ENCODE results near the gene TMPRSS12. TPM values are rescaled to one million over a fixed set of nuclear protein-coding genes. Genes with fewer than 3 reads are reported as not detected.

The TMPRSS12 gene
- total and polyA plus RNA-seq, 2 of the 13 experiments (the other 11 are each of a cell fraction or from before 2014, with no cell fraction given), result not detected

DNA sequence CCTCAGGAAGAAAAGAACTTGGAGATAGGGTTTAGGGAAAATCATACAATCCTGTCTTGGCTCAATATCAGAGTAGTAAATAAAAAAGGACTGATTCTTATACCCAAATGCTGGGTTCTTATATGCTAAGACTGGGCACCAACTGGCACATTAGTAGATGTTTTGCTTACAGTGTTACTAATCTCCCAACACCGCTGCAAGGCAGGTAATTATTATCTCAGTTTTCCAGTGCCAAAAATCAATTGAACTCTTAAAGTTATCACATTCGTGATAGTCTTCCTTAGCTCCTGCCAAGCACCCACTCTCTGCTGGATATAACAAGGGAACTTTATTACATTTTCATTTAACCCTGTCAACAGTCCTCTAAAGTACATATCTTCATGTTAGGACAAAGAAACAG lies 84.6 kb downstream of the TMPRSS12 start (continued):
- TF ChIP-seq KLF16 (CRISPR knock-in tag; IDR thresholded peaks at IDR 0.05), result 0 out of 4 replicates have a peak, but pooled peaks of 1 of the 2 experiments have one; percentile 7
- TF ChIP-seq FLYWCH1 (CRISPR knock-in tag; IDR thresholded peaks at IDR 0.05), result no peak
- no peak for TF ChIP-seq PBX2 (CRISPR knock-in tag; IDR thresholded peaks at IDR 0.05)
- no peak for TF ChIP-seq ZBTB25 (CRISPR knock-in tag; IDR thresholded peaks at IDR 0.05)
- TF ChIP-seq, protein P1, sequence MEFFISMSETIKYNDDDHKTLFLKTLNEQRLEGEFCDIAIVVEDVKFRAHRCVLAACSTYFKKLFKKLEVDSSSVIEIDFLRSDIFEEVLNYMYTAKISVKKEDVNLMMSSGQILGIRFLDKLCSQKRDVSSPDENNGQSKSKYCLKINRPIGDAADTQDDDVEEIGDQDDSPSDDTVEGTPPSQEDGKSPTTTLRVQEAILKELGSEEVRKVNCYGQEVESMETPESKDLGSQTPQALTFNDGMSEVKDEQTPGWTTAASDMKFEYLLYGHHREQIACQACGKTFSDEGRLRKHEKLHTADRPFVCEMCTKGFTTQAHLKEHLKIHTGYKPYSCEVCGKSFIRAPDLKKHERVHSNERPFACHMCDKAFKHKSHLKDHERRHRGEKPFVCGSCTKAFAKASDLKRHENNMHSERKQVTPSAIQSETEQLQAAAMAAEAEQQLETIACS (CRISPR knock-in tag; IDR thresholded peaks at IDR 0.05), result no peak
- 0 out of 2 replicates have a peak, but pooled peaks have one; percentile 19 for TF ChIP-seq ZMYM2 (CRISPR knock-in tag; IDR thresholded peaks at IDR 0.05)
- TF ChIP-seq ZBTB7B (CRISPR knock-in tag; IDR thresholded peaks at IDR 0.05), result 0 out of 2 replicates have a peak, but pooled peaks have one; percentile 9
- TF ChIP-seq ZNF235 (CRISPR knock-in tag; IDR thresholded peaks at IDR 0.05; ENCODE audit: borderline replicate concordance), result no peak
- TF ChIP-seq MZF1 (CRISPR knock-in tag; IDR thresholded peaks at IDR 0.05; ENCODE audit: borderline replicate concordance), result no peak
- no peak for TF ChIP-seq JUN (CRISPR knock-in tag; IDR thresholded peaks at IDR 0.05)
- no peak for TF ChIP-seq ZFP90 (CRISPR knock-in tag; IDR thresholded peaks at IDR 0.05; ENCODE audit: borderline replicate concordance)
- TF ChIP-seq ATF3 (CRISPR knock-in tag; IDR thresholded peaks at IDR 0.05), result no peak
- TF ChIP-seq GLI4 (CRISPR knock-in tag; IDR thresholded peaks at IDR 0.05; ENCODE audit: borderline replicate concordance), result no peak
- no peak for TF ChIP-seq MYC (CRISPR knock-in tag; IDR thresholded peaks at IDR 0.05; ENCODE audit: borderline replicate concordance)
- TF ChIP-seq CHCHD3 (CRISPR knock-in tag; IDR thresholded peaks at IDR 0.05), result no peak
